GM23338 (cell line): Measurements from ENCODE around the gene GPR82. TPM values are rescaled to one million over a fixed set of nuclear protein-coding genes. Genes with fewer than 3 reads are reported as not detected.

ENCODE experiments used
- ATAC-seq: fragments of 200-7000 bp; cut with Tn5 transposase; 3 replicates; pipeline ENCODE4 v1.9.1; 2020
- DNase-seq: peaks from one replicate; pipeline ENCODE4 v3.0.0-alpha.2; 2015; ENCODE audit warnings: low spot score
- H2AFZ ChIP-seq: fragments of 200-600 bp; sonication (generic); 2 replicates; pipeline ENCODE4 v1.8.0; 2016; ENCODE audit warnings: antibody characterized with exemption, mild to moderate bottlenecking, moderate library complexity
- H3F3A ChIP-seq: fragments of 200-600 bp; sonication (generic); replicated peaks from 2 replicates; pipeline ENCODE4 v1.8.0; 2017; ENCODE audit warnings: antibody characterized with exemption, mixed run types, low read depth
- H3K27ac ChIP-seq: fragments of 200-600 bp; sonication (generic); 2 replicates; pipeline ENCODE4 v1.6.1; 2016; ENCODE audit warnings: low read depth
- H3K27me3 ChIP-seq: fragments of 200-600 bp; sonication (generic); 2 replicates; pipeline ENCODE4 v1.8.0; 2016; ENCODE audit warnings: mild to moderate bottlenecking, mixed run types, moderate library complexity; ENCODE audit not compliant: insufficient read depth
- H3K36me3 ChIP-seq: fragments of 200-600 bp; sonication (generic); 2 replicates; pipeline ENCODE4 v1.8.0; 2016; ENCODE audit warnings: mild to moderate bottlenecking; ENCODE audit not compliant: insufficient read depth
- H3K4me1 ChIP-seq: fragments of 200-600 bp; sonication (generic); 2 replicates; pipeline ENCODE4 v1.8.0; 2016; ENCODE audit warnings: mild to moderate bottlenecking, moderate library complexity; ENCODE audit not compliant: insufficient read depth
- H3K4me2 ChIP-seq: fragments of 200-600 bp; sonication (generic); 2 replicates; pipeline ENCODE4 v1.7.1; 2017; ENCODE audit warnings: mixed run types
- H3K4me3 ChIP-seq: fragments of 200-600 bp; sonication (generic); 2 replicates; pipeline ENCODE4 v1.6.1; 2016; ENCODE audit warnings: mixed run types
- H3K79me2 ChIP-seq: fragments of 200-600 bp; sonication (generic); replicated peaks from 2 replicates; pipeline ENCODE4 v1.8.0; 2017; ENCODE audit warnings: mild to moderate bottlenecking; ENCODE audit not compliant: insufficient read depth
- H3K9me2 ChIP-seq: fragments of 200-600 bp; sonication (generic); 2 replicates; pipeline ENCODE4 v1.8.0; 2017; ENCODE audit not compliant: insufficient read depth
- H4K20me1 ChIP-seq: fragments of 200-600 bp; sonication (generic); replicated peaks from 2 replicates; pipeline ENCODE4 v1.8.0; 2017; ENCODE audit warnings: mild to moderate bottlenecking; ENCODE audit not compliant: insufficient read depth
- H3K27ac Mint-ChIP-seq: 2 replicates; pipeline ENCODE4 v1.8.0; 2020; ENCODE audit warnings: inconsistent platforms, mild to moderate bottlenecking, moderate library complexity, mixed read lengths
- H3K27me3 Mint-ChIP-seq: 3 replicates; pipeline ENCODE4 v1.8.0; 2022; ENCODE audit warnings: low read depth, mild to moderate bottlenecking, moderate library complexity, mixed read lengths, inconsistent platforms; ENCODE audit not compliant: insufficient read depth, poor library complexity
- H3K36me3 Mint-ChIP-seq: 3 replicates; pipeline ENCODE4 v1.8.0; 2021; ENCODE audit warnings: low read depth, mild to moderate bottlenecking, inconsistent platforms, moderate library complexity, mixed read lengths
- H3K4me1 Mint-ChIP-seq: 3 replicates; pipeline ENCODE4 v1.8.0; 2020; ENCODE audit warnings: mild to moderate bottlenecking, inconsistent platforms, mixed read lengths
- H3K4me3 Mint-ChIP-seq: 3 replicates; pipeline ENCODE4 v1.8.0; 2021; ENCODE audit warnings: moderate library complexity, mild to moderate bottlenecking, inconsistent platforms, mixed read lengths
- H3K9me3 Mint-ChIP-seq: 3 replicates; pipeline ENCODE4 v1.8.0; 2020; ENCODE audit warnings: moderate library complexity, mild to moderate bottlenecking, inconsistent platforms, mixed read lengths
- CREB1 ChIP-seq: fragments of 250-450 bp; sonication (Bioruptor Pico); IDR thresholded peaks from 2 replicates; pipeline ENCODE4 v1.5.0; 2020; ENCODE audit warnings: low read depth, mild to moderate bottlenecking, moderate library complexity
- EZH2 ChIP-seq: fragments of 200-600 bp; sonication (generic); IDR thresholded peaks from one replicate; pipeline ENCODE4 v1.8.0; 2017; ENCODE audit warnings: antibody characterized with exemption, mild to moderate bottlenecking, low read depth; ENCODE audit not compliant: unreplicated experiment
- EZH2phosphoT487 ChIP-seq: fragments of 200-600 bp; sonication (generic); IDR thresholded peaks from one replicate; pipeline ENCODE4 v1.8.1; 2018; ENCODE audit warnings: antibody characterized with exemption; ENCODE audit not compliant: unreplicated experiment
- NANOG ChIP-seq: IDR thresholded peaks from 2 replicates; pipeline ENCODE4 v1.6.1; 2016; ENCODE audit warnings: antibody characterized with exemption, borderline replicate concordance
- POLR2AphosphoS5 ChIP-seq: IDR thresholded peaks from 2 replicates; pipeline ENCODE4 v1.6.1; 2016; ENCODE audit warnings: antibody characterized with exemption, low read depth
- STAT1 ChIP-seq: IDR thresholded peaks from one replicate; pipeline ENCODE4 v1.6.1; 2016; ENCODE audit warnings: antibody characterized with exemption; ENCODE audit not compliant: unreplicated experiment
- ZNF114 ChIP-seq: fragments of 250-450 bp; sonication (Bioruptor Pico); IDR thresholded peaks from 2 replicates; pipeline ENCODE4 v1.5.0; 2020; ENCODE audit warnings: mild to moderate bottlenecking, moderate library complexity
- ZNF331 ChIP-seq: fragments of 250-450 bp; sonication (Bioruptor Pico); IDR thresholded peaks from 2 replicates; pipeline ENCODE4 v1.5.0; 2020; ENCODE audit warnings: low read depth, mild to moderate bottlenecking, moderate library complexity
- polyA plus RNA-seq: library from polyadenylated mRNA; unstranded; fragments of >200 nt; fragmentation: Nextera tagmentation; extraction: Ambion mirVana; gene quantifications from 2 replicates; pipeline ENCODE4 v1.2.1, GENCODE V29; 2016
- total RNA-seq: library from RNA; depleted of rRNA; stranded (reverse); fragments of >200 nt; shearing (Covaris generic); gene quantifications from 2 replicates; pipeline ENCODE4 v1.2.3, GENCODE V29; 2014
- TF ChIP-seq, protein P1 (sequence below): fragments of 250-450 bp; sonication (Bioruptor Pico); IDR thresholded peaks from 2 replicates; pipeline ENCODE4 v1.5.0; 2020; ENCODE audit warnings: mild to moderate bottlenecking, moderate library complexity
- TF ChIP-seq, protein P2 (sequence below): IDR thresholded peaks from one replicate; pipeline ENCODE4 v1.6.1; 2018; ENCODE audit warnings: antibody characterized with exemption; ENCODE audit not compliant: unreplicated experiment
- TF ChIP-seq, protein P3 (sequence below): IDR thresholded peaks from 2 replicates; pipeline ENCODE4 v1.6.1; 2016; ENCODE audit warnings: antibody characterized with exemption

GPR82 gene
- total and polyA plus RNA-seq, 2 experiments from 2014 or later, result 0.32 TPM; not detected in 1

DNA sequence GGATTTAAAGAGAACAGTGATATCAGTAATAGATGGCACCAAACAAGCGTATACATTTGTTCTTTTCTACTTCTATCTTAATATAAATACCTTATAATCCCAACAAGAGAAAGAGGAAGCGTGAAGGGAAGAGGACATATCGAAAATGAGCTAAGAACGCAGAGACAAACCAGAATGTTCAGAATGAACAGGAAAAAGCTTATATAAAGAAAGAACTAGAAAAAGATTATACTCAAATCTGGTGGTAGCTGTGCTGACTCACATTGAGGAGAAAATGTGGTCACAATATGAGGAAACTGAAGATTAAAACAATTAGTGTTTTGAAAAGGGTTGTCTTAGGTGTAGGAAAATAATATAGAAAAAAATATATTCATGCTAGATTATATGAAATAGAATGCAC lies 37.2 kb upstream of the GPR82 start:
- Mint-ChIP-seq H3K36me3 (no peaks in the 10 kb centered on the region), H3K27ac (no peak overlapping the region), H3K27me3 (no peaks in the 10 kb centered on the region), H3K9me3 (no peaks in the 10 kb centered on the region), H3K4me1 (no peaks in the 10 kb centered on the region), H3K4me3 (no peak overlapping the region)
- H3K36me3 ChIP-seq, result no peaks in the 10 kb centered on the region
- H2AFZ ChIP-seq, result no peak overlapping the region
- H4K20me1 ChIP-seq, result no peaks in the 10 kb centered on the region
- H3K79me2 ChIP-seq, result no peaks in the 10 kb centered on the region
- H3K27me3 ChIP-seq, result no peaks in the 10 kb centered on the region
- H3F3A ChIP-seq, result no peaks in the 10 kb centered on the region
- H3K27ac ChIP-seq, result no peak overlapping the region
- H3K4me1 ChIP-seq, result no peaks in the 10 kb centered on the region
- ATAC-seq (no peak), DNase-seq (no peak)
- TF ChIP-seq EZH2phosphoT487 (no peak), ZNF114 (CRISPR knock-in tag) (no peak), CREB1 (CRISPR knock-in tag) (no peak), NANOG (no peak), STAT1 (no peak), ZNF331 (CRISPR knock-in tag) (no peak), EZH2 (no peak), POLR2AphosphoS5 (no peak)
- TF ChIP-seq, protein P1, sequence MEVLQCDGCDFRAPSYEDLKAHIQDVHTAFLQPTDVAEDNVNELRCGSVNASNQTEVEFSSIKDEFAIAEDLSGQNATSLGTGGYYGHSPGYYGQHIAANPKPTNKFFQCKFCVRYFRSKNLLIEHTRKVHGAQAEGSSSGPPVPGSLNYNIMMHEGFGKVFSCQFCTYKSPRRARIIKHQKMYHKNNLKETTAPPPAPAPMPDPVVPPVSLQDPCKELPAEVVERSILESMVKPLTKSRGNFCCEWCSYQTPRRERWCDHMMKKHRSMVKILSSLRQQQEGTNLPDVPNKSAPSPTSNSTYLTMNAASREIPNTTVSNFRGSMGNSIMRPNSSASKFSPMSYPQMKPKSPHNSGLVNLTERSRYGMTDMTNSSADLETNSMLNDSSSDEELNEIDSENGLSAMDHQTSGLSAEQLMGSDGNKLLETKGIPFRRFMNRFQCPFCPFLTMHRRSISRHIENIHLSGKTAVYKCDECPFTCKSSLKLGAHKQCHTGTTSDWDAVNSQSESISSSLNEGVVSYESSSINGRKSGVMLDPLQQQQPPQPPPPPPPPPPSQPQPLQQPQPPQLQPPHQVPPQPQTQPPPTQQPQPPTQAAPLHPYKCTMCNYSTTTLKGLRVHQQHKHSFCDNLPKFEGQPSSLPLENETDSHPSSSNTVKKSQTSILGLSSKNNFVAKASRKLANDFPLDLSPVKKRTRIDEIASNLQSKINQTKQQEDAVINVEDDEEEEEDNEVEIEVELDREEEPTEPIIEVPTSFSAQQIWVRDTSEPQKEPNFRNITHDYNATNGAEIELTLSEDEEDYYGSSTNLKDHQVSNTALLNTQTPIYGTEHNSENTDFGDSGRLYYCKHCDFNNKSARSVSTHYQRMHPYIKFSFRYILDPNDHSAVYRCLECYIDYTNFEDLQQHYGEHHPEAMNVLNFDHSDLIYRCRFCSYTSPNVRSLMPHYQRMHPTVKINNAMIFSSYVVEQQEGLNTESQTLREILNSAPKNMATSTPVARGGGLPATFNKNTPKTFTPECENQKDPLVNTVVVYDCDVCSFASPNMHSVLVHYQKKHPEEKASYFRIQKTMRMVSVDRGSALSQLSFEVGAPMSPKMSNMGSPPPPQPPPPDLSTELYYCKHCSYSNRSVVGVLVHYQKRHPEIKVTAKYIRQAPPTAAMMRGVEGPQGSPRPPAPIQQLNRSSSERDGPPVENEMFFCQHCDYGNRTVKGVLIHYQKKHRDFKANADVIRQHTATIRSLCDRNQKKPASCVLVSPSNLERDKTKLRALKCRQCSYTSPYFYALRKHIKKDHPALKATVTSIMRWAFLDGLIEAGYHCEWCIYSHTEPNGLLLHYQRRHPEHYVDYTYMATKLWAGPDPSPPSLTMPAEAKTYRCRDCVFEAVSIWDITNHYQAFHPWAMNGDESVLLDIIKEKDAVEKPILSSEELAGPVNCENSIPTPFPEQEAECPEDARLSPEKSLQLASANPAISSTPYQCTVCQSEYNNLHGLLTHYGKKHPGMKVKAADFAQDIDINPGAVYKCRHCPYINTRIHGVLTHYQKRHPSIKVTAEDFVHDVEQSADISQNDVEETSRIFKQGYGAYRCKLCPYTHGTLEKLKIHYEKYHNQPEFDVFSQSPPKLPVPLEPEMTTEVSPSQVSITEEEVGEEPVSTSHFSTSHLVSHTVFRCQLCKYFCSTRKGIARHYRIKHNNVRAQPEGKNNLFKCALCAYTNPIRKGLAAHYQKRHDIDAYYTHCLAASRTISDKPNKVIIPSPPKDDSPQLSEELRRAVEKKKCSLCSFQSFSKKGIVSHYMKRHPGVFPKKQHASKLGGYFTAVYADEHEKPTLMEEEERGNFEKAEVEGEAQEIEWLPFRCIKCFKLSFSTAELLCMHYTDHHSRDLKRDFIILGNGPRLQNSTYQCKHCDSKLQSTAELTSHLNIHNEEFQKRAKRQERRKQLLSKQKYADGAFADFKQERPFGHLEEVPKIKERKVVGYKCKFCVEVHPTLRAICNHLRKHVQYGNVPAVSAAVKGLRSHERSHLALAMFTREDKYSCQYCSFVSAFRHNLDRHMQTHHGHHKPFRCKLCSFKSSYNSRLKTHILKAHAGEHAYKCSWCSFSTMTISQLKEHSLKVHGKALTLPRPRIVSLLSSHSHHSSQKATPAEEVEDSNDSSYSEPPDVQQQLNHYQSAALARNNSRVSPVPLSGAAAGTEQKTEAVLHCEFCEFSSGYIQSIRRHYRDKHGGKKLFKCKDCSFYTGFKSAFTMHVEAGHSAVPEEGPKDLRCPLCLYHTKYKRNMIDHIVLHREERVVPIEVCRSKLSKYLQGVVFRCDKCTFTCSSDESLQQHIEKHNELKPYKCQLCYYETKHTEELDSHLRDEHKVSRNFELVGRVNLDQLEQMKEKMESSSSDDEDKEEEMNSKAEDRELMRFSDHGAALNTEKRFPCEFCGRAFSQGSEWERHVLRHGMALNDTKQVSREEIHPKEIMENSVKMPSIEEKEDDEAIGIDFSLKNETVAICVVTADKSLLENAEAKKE (CRISPR knock-in tag), result no peak
- TF ChIP-seq, protein P2, sequence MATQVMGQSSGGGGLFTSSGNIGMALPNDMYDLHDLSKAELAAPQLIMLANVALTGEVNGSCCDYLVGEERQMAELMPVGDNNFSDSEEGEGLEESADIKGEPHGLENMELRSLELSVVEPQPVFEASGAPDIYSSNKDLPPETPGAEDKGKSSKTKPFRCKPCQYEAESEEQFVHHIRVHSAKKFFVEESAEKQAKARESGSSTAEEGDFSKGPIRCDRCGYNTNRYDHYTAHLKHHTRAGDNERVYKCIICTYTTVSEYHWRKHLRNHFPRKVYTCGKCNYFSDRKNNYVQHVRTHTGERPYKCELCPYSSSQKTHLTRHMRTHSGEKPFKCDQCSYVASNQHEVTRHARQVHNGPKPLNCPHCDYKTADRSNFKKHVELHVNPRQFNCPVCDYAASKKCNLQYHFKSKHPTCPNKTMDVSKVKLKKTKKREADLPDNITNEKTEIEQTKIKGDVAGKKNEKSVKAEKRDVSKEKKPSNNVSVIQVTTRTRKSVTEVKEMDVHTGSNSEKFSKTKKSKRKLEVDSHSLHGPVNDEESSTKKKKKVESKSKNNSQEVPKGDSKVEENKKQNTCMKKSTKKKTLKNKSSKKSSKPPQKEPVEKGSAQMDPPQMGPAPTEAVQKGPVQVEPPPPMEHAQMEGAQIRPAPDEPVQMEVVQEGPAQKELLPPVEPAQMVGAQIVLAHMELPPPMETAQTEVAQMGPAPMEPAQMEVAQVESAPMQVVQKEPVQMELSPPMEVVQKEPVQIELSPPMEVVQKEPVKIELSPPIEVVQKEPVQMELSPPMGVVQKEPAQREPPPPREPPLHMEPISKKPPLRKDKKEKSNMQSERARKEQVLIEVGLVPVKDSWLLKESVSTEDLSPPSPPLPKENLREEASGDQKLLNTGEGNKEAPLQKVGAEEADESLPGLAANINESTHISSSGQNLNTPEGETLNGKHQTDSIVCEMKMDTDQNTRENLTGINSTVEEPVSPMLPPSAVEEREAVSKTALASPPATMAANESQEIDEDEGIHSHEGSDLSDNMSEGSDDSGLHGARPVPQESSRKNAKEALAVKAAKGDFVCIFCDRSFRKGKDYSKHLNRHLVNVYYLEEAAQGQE, result no peak
- TF ChIP-seq, protein P3, sequence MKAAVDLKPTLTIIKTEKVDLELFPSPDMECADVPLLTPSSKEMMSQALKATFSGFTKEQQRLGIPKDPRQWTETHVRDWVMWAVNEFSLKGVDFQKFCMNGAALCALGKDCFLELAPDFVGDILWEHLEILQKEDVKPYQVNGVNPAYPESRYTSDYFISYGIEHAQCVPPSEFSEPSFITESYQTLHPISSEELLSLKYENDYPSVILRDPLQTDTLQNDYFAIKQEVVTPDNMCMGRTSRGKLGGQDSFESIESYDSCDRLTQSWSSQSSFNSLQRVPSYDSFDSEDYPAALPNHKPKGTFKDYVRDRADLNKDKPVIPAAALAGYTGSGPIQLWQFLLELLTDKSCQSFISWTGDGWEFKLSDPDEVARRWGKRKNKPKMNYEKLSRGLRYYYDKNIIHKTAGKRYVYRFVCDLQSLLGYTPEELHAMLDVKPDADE, result no peak
- H3K9me2 ChIP-seq, result no peaks in the 10 kb centered on the region
- no peak overlapping the region for H3K4me2 ChIP-seq
- no peak overlapping the region for H3K4me3 ChIP-seq
